HFF-Myc (cell line): ENCODE results near the gene NELL2.

Experiments
- DNase-seq: peaks from one replicate; pipeline ENCODE4 v3.0.0-alpha.2; 2011; ENCODE audit warnings: low read depth; ENCODE audit errors: extremely low read depth
- H3K4me3 ChIP-seq: replicated peaks from 2 replicates; pipeline ENCODE4 v1.5.1; 2011; ENCODE audit warnings: low read depth, mild to moderate bottlenecking, control low read depth, low read length
- CTCF ChIP-seq: IDR thresholded peaks from 2 replicates; pipeline ENCODE4 v1.5.1; 2012; ENCODE audit warnings: mild to moderate bottlenecking, low read depth, low read length, control low read depth; ENCODE audit errors: missing control alignments

NELL2 gene

GRCh38 chr12:44738051-44738450 lies 138.1 kb downstream of the NELL2 start:
- DNase-seq, result no peak
- TF ChIP-seq CTCF, result no peak
- no peak overlapping the region for H3K4me3 ChIP-seq

- no peak for DNase-seq
- no peak overlapping the region for H3K4me3 ChIP-seq
- no peak for TF ChIP-seq CTCF
Measured at GRCh38 chr12:44728566-44728965, 147.5 kb downstream of the NELL2 start.

- TF ChIP-seq CTCF, result no peak
- no peak overlapping the region for H3K4me3 ChIP-seq
- no peak for DNase-seq
Measured at GRCh38 chr12:44720265-44720664, 155.8 kb downstream of the NELL2 start.

- TF ChIP-seq CTCF, result no peak
- H3K4me3 ChIP-seq, result no peak overlapping the region
- no peak for DNase-seq
Measured at GRCh38 chr12:44717612-44718011, 158.5 kb downstream of the NELL2 start.

GRCh38 chr12:44716711-44717110 lies 159.4 kb downstream of the NELL2 start:
- TF ChIP-seq CTCF, result no peak
- no peak overlapping the region for H3K4me3 ChIP-seq
- DNase-seq, result no peak

- DNase-seq, result no peak
- no peak for TF ChIP-seq CTCF
- no peak overlapping the region for H3K4me3 ChIP-seq
Measured at GRCh38 chr12:44711736-44712135, 164.4 kb downstream of the NELL2 start.

GRCh38 chr12:44709166-44709565 lies 166.9 kb downstream of the NELL2 start:
- no peak for DNase-seq
- no peak overlapping the region for H3K4me3 ChIP-seq
- TF ChIP-seq CTCF, result no peak
